Endothelial cell of hepatic sinusoid (primary cell): ENCODE measurements around the gene ODR4.
"Not testable (repeated sequence)": the region's sequence is repeated elsewhere in the genome, so short reads cannot be mapped to it uniquely, and the experiment has no call there.

Source experiments
- in situ Hi-C: cut with HindIII; loops from 2 replicates; pipeline ENCODE4 v1.10.0; 2017; ENCODE audit warnings: low sequenced_read_pairs

Gene ODR4

GRCh38 chr1:186375152-186375928 is at the start of gene ODR4, which contains the start of gene TPR:
TSS of gene ODR4 (plus strand) at chr1:186375838. CDS start at chr1:186379786, 3,948 bp downstream.
TSS of gene TPR (minus strand) at chr1:186375253. CDS start at chr1:186375028, 225 bp downstream.
- in situ Hi-C loops: no loop called here

- in situ Hi-C loops: no loop called here
These were observed 49.6 kb upstream of the ODR4 start for GRCh38 chr1:186326009-186326408.

- in situ Hi-C loops: no loop called here
These were observed 48.3 kb upstream of the ODR4 start for GRCh38 chr1:186327331-186327730.

GRCh38 chr1:186330758-186331157 is 44.9 kb upstream of the ODR4 start:
- in situ Hi-C loops: no loop called here

- in situ Hi-C loops: no loop called here
These were observed 38.1 kb upstream of the ODR4 start for GRCh38 chr1:186337554-186337953.

GRCh38 chr1:186340772-186341171 is 34.9 kb upstream of the ODR4 start:
- in situ Hi-C loops: no loop called here

GRCh38 chr1:186347837-186348691 is 27.6 kb upstream of the ODR4 start:
- in situ Hi-C loops: not testable (repeated sequence)

GRCh38 chr1:186374303-186375151 is 1.1 kb upstream of the ODR4 start:
- in situ Hi-C loops: no loop called here

GRCh38 chr1:186375929-186376319 is 286 bp downstream of the ODR4 start:
- in situ Hi-C loops: no loop called here

GRCh38 chr1:186386725-186387383 is 11.2 kb downstream of the ODR4 start:
- in situ Hi-C loops: no loop called here

GRCh38 chr1:186390925-186391324 is 15.3 kb downstream of the ODR4 start:
- in situ Hi-C loops: no loop called here

- in situ Hi-C loops: no loop called here
These were observed 16.2 kb downstream of the ODR4 start for GRCh38 chr1:186391841-186392240.

- in situ Hi-C loops: not testable (repeated sequence)
These were observed 17.1 kb downstream of the ODR4 start for GRCh38 chr1:186392711-186393110.

- in situ Hi-C loops: not testable (repeated sequence)
These were observed 25.8 kb downstream of the ODR4 start for GRCh38 chr1:186401446-186401845.

- in situ Hi-C loops: no loop called here
These were observed 28.0 kb downstream of the ODR4 start for GRCh38 chr1:186403632-186404031.

GRCh38 chr1:186404454-186405051 is 28.9 kb downstream of the ODR4 start:
- in situ Hi-C loops: no loop called here

GRCh38 chr1:186409091-186409490 is 33.5 kb downstream of the ODR4 start:
- in situ Hi-C loops: no loop called here

GRCh38 chr1:186413319-186413718 is 37.7 kb downstream of the ODR4 start:
- in situ Hi-C loops: no loop called here

- in situ Hi-C loops: no loop called here
These were observed 42.9 kb downstream of the ODR4 start for GRCh38 chr1:186418503-186418902.

- in situ Hi-C loops: no loop called here
These were observed 44.7 kb downstream of the ODR4 start for GRCh38 chr1:186420311-186420710.
